Upper lobe of left lung (tissue), 6 donors: ENCODE measurements around the gene TXN. TPM values are rescaled to one million over a fixed set of nuclear protein-coding genes. Genes with fewer than 3 reads are reported as not detected.

Experiments used
- ATAC-seq, 2 donors: fragments of 200-7000 bp; cut with Tn5 transposase; one replicate each; pipeline ENCODE4 v1.9.1; 2022; ENCODE audit warnings: mild to moderate bottlenecking in 2 of 2, moderate library complexity in 2 of 2; ENCODE audit not compliant: low FRiP score in 2 of 2
- DNase-seq, 2 donors: peaks; one replicate each; pipeline ENCODE4 v3.0.0-alpha.2; 2019 to 2020
- H3K27ac ChIP-seq, 4 donors: fragments of 200-600 bp; sonication (generic); one replicate each; pipeline ENCODE4 v1.5.1; 2016 to 2019
- H3K27me3 ChIP-seq, 4 donors: fragments of 200-600 bp; sonication (generic); one replicate each; pipeline ENCODE4 v1.5.1; 2017 to 2019
- H3K36me3 ChIP-seq, 4 donors: fragments of 200-600 bp; sonication (generic); one replicate each; pipeline ENCODE4 v1.5.1; 2016 to 2019
- H3K4me1 ChIP-seq, 4 donors: fragments of 200-600 bp; sonication (generic); one replicate each; pipeline ENCODE4 v1.5.1; 2018 to 2019
- H3K4me3 ChIP-seq, 4 donors: fragments of 200-600 bp; sonication (generic); one replicate each; pipeline ENCODE4 v1.5.1; 2017 to 2019; ENCODE audit warnings: mild to moderate bottlenecking in 2 of 4, moderate library complexity in 1 of 4
- H3K9me3 ChIP-seq, 4 donors: fragments of 200-600 bp; sonication (generic); one replicate each; pipeline ENCODE4 v1.5.1; 2018 to 2019
- EP300 ChIP-seq, 4 donors: sonication (generic); formaldehyde crosslinking; IDR thresholded peaks; one replicate each; pipeline ENCODE4 v1.5.1; 2017; ENCODE audit warnings: antibody characterized with exemption in 4 of 4, control low read depth in 2 of 4
- POLR2A ChIP-seq, 4 donors: fragments of 450-650 bp; IDR thresholded peaks; one replicate each; pipeline ENCODE4 v1.5.1; 2016 to 2017; ENCODE audit warnings: antibody characterized with exemption in 4 of 4, mild to moderate bottlenecking in 2 of 4
- POLR2AphosphoS5 ChIP-seq, 2 donors: sonication (generic); formaldehyde crosslinking; IDR thresholded peaks; one replicate each; pipeline ENCODE4 v1.5.1; 2017; ENCODE audit warnings: antibody characterized with exemption in 2 of 2
- WGBS, 2 donors: methylation state at CpG; one replicate each; pipeline ENCODE4 v1.1.5; 2017 to 2018; 5-methylcytosine and 5-hydroxymethylcytosine counted together
- total RNA-seq, 6 donors: library from RNA; depleted of rRNA in 4 of 6; stranded (reverse); fragments of >200 nt in 4 of 6; gene quantifications; one replicate each; pipeline versions ENCODE4 v1.1.0 to v1.2.1, GENCODE V29; 2016 to 2021
- TF ChIP-seq, protein P1 (sequence below), 6 experiments: fragments of 450-650 bp in 4 of 6; fragments of 200-600 bp in 2 of 6; sonication (generic) in 2 of 6; IDR thresholded peaks; one replicate each; pipeline ENCODE4 v1.5.1; 2016 to 2019; ENCODE audit warnings: antibody characterized with exemption in 6 of 6
- donor health status: DM: no; HTN: no; CAD: no; lungs with moderate emphysema.
- donor health status: DM: no; HTN: yes; CAD: no; lungs with severe emphysema.

Gene TXN
- total RNA-seq, 6 donors from 2014 or later = 27.2 to 179 (median 165) TPM

DNA sequence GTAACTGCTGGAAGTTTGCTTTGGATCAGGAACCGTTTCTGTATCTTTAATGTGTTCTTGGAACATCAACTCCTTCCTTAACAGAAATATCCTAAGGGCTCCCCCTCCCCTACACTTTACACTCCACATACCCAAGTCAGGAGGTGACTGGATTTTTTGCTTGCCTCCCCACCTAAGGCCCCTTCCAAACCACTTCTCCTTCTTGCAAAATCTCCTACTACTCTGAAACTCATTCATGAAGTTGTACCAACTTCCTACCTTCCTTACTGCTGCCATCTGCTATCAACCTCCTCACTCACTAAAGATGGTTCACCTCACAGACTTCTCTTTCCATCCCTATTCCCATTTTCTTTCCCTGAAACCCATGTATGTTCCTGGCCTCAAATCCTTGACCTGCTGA, 16.1 kb downstream of the TXN start:
- H3K4me1 ChIP-seq = peaks cover 0 to 4% (median 0%) of the 10 kb centered on the region in 4 donors
- 43 to 54% methylated on average over 1 of the region's 1 CpG for WGBS, 2 donors

DNA sequence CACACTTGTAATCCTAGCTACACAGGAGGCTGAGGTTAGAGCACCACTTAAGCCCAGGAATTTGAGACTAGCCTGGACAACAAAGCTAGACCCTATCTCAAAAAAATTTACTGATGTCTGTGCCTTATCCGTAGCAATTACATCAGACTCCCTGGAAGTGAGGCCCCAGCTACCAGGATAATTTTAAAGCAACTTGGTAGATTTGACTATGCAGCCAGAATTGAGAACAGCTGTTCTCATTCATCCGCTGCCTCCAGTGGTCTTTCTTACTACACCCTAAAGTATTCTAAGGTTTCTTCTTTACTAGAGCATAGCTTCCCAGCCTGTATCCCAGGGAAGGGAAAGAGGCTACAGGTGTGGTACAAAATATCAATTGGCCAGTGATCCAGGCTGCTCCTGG, 28.0 kb downstream of the TXN start:
- no peak for DNase-seq
- ATAC-seq = no peak
- H3K36me3 ChIP-seq = no peaks in the 10 kb centered on the region
- H3K4me1 ChIP-seq = no peaks in the 10 kb centered on the region
- no peaks in the 10 kb centered on the region for H3K27me3 ChIP-seq
- 78 to 85% methylated on average over 2 of the region's 2 CpGs for WGBS, 2 donors
- no peak overlapping the region for H3K27ac ChIP-seq
- no peaks in the 10 kb centered on the region for H3K9me3 ChIP-seq
- H3K4me3 ChIP-seq = no peak overlapping the region
- no peak for TF ChIP-seq POLR2A (IDR thresholded peaks at IDR 0.05)
- TF ChIP-seq, protein P1, sequence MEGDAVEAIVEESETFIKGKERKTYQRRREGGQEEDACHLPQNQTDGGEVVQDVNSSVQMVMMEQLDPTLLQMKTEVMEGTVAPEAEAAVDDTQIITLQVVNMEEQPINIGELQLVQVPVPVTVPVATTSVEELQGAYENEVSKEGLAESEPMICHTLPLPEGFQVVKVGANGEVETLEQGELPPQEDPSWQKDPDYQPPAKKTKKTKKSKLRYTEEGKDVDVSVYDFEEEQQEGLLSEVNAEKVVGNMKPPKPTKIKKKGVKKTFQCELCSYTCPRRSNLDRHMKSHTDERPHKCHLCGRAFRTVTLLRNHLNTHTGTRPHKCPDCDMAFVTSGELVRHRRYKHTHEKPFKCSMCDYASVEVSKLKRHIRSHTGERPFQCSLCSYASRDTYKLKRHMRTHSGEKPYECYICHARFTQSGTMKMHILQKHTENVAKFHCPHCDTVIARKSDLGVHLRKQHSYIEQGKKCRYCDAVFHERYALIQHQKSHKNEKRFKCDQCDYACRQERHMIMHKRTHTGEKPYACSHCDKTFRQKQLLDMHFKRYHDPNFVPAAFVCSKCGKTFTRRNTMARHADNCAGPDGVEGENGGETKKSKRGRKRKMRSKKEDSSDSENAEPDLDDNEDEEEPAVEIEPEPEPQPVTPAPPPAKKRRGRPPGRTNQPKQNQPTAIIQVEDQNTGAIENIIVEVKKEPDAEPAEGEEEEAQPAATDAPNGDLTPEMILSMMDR (IDR thresholded peaks at IDR 0.05) = no peak
- TF ChIP-seq POLR2AphosphoS5 (IDR thresholded peaks at IDR 0.05) = no peak
- TF ChIP-seq EP300 (IDR thresholded peaks at IDR 0.05) = no peak

More for the DNA sequence above, 16.1 kb downstream of the TXN start:
- DNase-seq (no peak), ATAC-seq (no peak)
- Histone ChIP-seq H3K4me3 (no peak overlapping the region), H3K9me3 (peaks cover 0 to 3% (median 0%) of the 10 kb centered on the region in 4 donors), H3K36me3 (peaks cover 10 to 25% (median 20%) of the 10 kb centered on the region in 4 donors), H3K27me3 (no peaks in the 10 kb centered on the region), H3K27ac (no peak overlapping the region)
- TF ChIP-seq, protein P1 (IDR thresholded peaks at IDR 0.05) = no peak
- TF ChIP-seq POLR2A (IDR thresholded peaks at IDR 0.05) (no peak), POLR2AphosphoS5 (IDR thresholded peaks at IDR 0.05) (no peak), EP300 (IDR thresholded peaks at IDR 0.05) (no peak)

DNA sequence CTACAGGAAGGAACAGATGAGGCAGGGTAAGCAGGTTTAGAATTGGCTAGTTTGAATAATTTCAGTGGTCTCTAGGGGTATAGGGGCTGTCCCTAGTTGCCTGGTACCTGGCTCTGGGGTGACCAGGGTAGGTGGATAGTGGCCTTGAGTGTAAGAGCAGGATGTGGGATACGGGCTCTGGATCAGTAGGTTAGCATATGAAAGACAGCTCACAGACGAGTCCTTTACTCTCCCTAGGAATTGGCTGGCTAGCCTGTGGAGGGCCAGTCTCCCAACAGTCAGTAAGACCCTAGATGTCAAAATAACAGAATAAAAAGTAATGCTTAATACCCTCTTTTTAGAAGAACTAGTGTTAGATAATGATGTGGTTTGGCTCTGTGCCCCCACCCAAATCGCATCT, 31.7 kb downstream of the TXN start:
- H3K4me3 ChIP-seq = no peak overlapping the region
- no peaks in the 10 kb centered on the region for H3K36me3 ChIP-seq
- H3K27me3 ChIP-seq = no peaks in the 10 kb centered on the region
- no peak overlapping the region for H3K27ac ChIP-seq
- ATAC-seq (no peak), DNase-seq (no peak)
- H3K9me3 ChIP-seq = no peaks in the 10 kb centered on the region
- 86 to 96% methylated on average over 3 of the region's 3 CpGs for WGBS, 2 donors
- TF ChIP-seq POLR2A (IDR thresholded peaks at IDR 0.05) (no peak), EP300 (IDR thresholded peaks at IDR 0.05) (no peak), POLR2AphosphoS5 (IDR thresholded peaks at IDR 0.05) (no peak)
- TF ChIP-seq, protein P1 (IDR thresholded peaks at IDR 0.05) = no peak
- H3K4me1 ChIP-seq = no peaks in the 10 kb centered on the region

DNA sequence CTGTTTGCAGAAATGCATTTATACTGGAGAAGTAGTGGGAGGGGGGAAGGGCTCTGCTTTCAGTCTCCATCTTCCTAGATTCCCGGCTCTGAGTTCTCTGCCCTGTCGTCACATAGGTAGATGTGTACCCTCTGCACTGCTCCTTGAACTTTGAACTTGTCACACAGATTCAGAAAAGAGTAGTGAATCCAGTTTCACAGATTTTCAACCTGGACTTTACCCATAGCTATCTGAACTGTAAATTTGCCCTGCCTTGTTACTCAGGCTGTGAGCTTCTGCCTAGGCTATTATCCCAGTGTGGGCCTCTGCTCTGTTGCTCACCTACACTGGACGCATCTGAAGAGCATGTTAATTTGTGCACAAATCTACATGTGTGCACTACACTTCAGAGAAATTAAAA, 35.5 kb downstream of the TXN start:
- Histone ChIP-seq H3K27me3 (no peaks in the 10 kb centered on the region), H3K9me3 (no peaks in the 10 kb centered on the region), H3K4me3 (no peak overlapping the region), H3K4me1 (peaks cover 0 to 5% (median 4%) of the 10 kb centered on the region in 4 donors), H3K27ac (no peak overlapping the region), H3K36me3 (no peaks in the 10 kb centered on the region)
- ATAC-seq (no peak), DNase-seq (no peak)
- WGBS, 2 donors = 87 to 89% methylated on average over 3 of the region's 3 CpGs
- TF ChIP-seq POLR2AphosphoS5 (IDR thresholded peaks at IDR 0.05) = no peak
- TF ChIP-seq EP300 (IDR thresholded peaks at IDR 0.05) = no peak
- TF ChIP-seq POLR2A (IDR thresholded peaks at IDR 0.05) = no peak
- TF ChIP-seq, protein P1 (IDR thresholded peaks at IDR 0.05) = no peak

DNA sequence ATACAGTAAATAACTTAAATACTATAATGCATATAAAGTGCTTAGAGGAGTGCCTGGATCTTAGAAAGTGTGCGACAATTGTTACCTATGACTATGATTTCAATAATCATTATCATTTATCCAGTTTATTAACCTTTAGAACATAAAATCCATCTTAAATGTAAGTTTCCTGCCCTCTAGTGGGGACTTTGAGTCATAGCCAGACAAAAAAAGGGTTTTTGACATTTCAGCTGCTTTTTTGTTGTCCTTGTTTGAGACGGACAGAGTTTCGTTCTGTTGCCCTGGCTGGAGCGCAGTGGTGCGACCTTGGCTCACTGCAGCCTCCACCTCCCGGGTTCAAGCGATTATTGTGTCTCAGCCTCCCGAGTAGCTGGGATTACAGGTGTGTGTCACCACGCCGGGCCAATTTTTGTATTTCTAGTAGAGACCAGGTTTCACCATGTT, 38.6 kb downstream of the TXN start:
- ATAC-seq = peak in 1 of 2 donors; percentile 59

More for the DNA sequence above, 38.6 kb downstream of the TXN start:
- peak overlapping the region in 1 of 4 donors; percentile 5 for H3K4me3 ChIP-seq
- no peak for DNase-seq
- TF ChIP-seq, protein P1 (IDR thresholded peaks at IDR 0.05) = peak; percentile 63 to 79 (median 76)
- no peak for TF ChIP-seq POLR2A (IDR thresholded peaks at IDR 0.05)
- H3K27me3 ChIP-seq = no peaks in the 10 kb centered on the region
- H3K9me3 ChIP-seq = no peaks in the 10 kb centered on the region
- H3K36me3 ChIP-seq = no peaks in the 10 kb centered on the region
- 22 to 28% methylated on average over 10 of the region's 10 CpGs for WGBS, 2 donors
- no peak overlapping the region for H3K27ac ChIP-seq
- peaks cover 0 to 11% (median 4%) of the 10 kb centered on the region in 4 donors for H3K4me1 ChIP-seq
